Keratinocyte (primary cell): ENCODE data around the gene ABL1. TPM values are rescaled to one million over a fixed set of nuclear protein-coding genes. Genes with fewer than 3 reads are reported as not detected.
A peak's percentile ranks its signal among the peaks of the same experiment; 100 is the strongest.

Source experiments
- DNase-seq: peaks from one replicate; pipeline ENCODE4 v3.0.0-alpha.2; 2011; ENCODE audit warnings: low read depth, missing footprints, low spot score
- FAIRE-seq: peaks from 2 replicates; lab custom pipeline; 2011; peaks lifted over from hg19 to GRCh38; lab: Jason Lieb, UNC
- H2AFZ ChIP-seq: 2 replicates; pipeline ENCODE4 v1.6.0; 2012; ENCODE audit warnings: low read length, control low read depth, inconsistent platforms; ENCODE audit not compliant: control insufficient read depth
- H3K27ac ChIP-seq: 2 replicates; pipeline ENCODE4 v1.5.1; 2011; ENCODE audit warnings: low read length; ENCODE audit not compliant: control insufficient read depth, insufficient read depth
- H3K27me3 ChIP-seq: 3 replicates; pipeline ENCODE4 v1.6.0; 2011; ENCODE audit warnings: low read length; ENCODE audit not compliant: control insufficient read depth, insufficient read depth; ENCODE audit errors: extremely low read depth
- H3K36me3 ChIP-seq, 2 experiments: 2 replicates in 1 of 2; 3 replicates in 1 of 2; pipeline ENCODE4 v1.5.1; 2011; ENCODE audit warnings: low read length in 2 of 2, mild to moderate bottlenecking in 1 of 2; ENCODE audit not compliant: control insufficient read depth in 2 of 2, insufficient read depth in 2 of 2; ENCODE audit errors: extremely low read depth in 1 of 2
- H3K4me1 ChIP-seq: 3 replicates; pipeline ENCODE4 v1.5.1; 2011; ENCODE audit warnings: low read length; ENCODE audit not compliant: control insufficient read depth, insufficient read depth; ENCODE audit errors: extremely low read depth
- H3K4me2 ChIP-seq: 3 replicates; pipeline ENCODE4 v1.6.0; 2011; ENCODE audit warnings: low read depth, low read length; ENCODE audit not compliant: control insufficient read depth, insufficient read depth; ENCODE audit errors: extremely low read depth
- H3K4me3 ChIP-seq, 3 experiments: fragments of 200-600 bp in 1 of 3; sonication (generic) in 1 of 3; 2 replicates in 2 of 3; 3 replicates in 1 of 3; pipeline ENCODE4 v1.5.1; 2011 to 2016; ENCODE audit warnings: low read length in 3 of 3, mild to moderate bottlenecking in 3 of 3, control low read depth in 2 of 3, inconsistent platforms in 1 of 3, low read depth in 1 of 3, mixed read lengths in 1 of 3, mixed run types in 1 of 3, moderate library complexity in 1 of 3; ENCODE audit not compliant: control insufficient read depth in 2 of 3, insufficient read depth in 2 of 3; ENCODE audit errors: extremely low read depth in 1 of 3
- H3K79me2 ChIP-seq: 2 replicates; pipeline ENCODE4 v1.6.0; 2012; ENCODE audit warnings: low read length; ENCODE audit not compliant: control insufficient read depth, insufficient read depth
- H3K9ac ChIP-seq: 3 replicates; pipeline ENCODE4 v1.6.0; 2011; ENCODE audit warnings: low read length; ENCODE audit not compliant: control insufficient read depth, insufficient read depth; ENCODE audit errors: extremely low read depth
- H3K9me1 ChIP-seq: 3 replicates; pipeline ENCODE4 v1.6.0; 2011; ENCODE audit warnings: low read length; ENCODE audit not compliant: control insufficient read depth, insufficient read depth; ENCODE audit errors: extremely low read depth
- H3K9me3 ChIP-seq: 2 replicates; pipeline ENCODE4 v1.5.1; 2012; ENCODE audit warnings: low read depth, low read length; ENCODE audit not compliant: control insufficient read depth
- H4K20me1 ChIP-seq: 3 replicates; pipeline ENCODE4 v1.6.0; 2011; ENCODE audit warnings: low read length; ENCODE audit not compliant: control insufficient read depth, insufficient read depth; ENCODE audit errors: extremely low read depth
- EZH2 ChIP-seq: IDR thresholded peaks from one replicate; pipeline ENCODE4 v1.6.1; 2012; ENCODE audit warnings: inconsistent platforms, mild to moderate bottlenecking, low read length, moderate library complexity
- dilution Hi-C: fragments of 300-500 bp; cut with MboI; formaldehyde crosslinking; loops from one replicate; pipeline ENCODE4 v1.7.0; 2020; ENCODE audit warnings: low sequenced_read_pairs; ENCODE audit not compliant: extremely low pct_ligation_motif_present
- polyA plus RNA-seq, 5 experiments: library from polyadenylated mRNA; depleted of rRNA in 3 of 5; stranded (reverse) in 3 of 5; stranded (forward) in 1 of 5; unstranded in 1 of 5; fragments of >200 nt; gene quantifications; 1 replicate in 1 of 5; 2 replicates in 3 of 5; 3 replicates in 1 of 5; pipeline versions ENCODE4 v1.2.1 to v1.2.3, GENCODE V29; 2011 to 2012; ENCODE audit warnings: missing spikeins in 2 of 5, low read depth in 1 of 5, low replicate concordance in 1 of 5
- TF ChIP-seq, protein P1 (sequence below), 3 experiments: IDR thresholded peaks in 1 of 3; conservative IDR thresholded peaks in 1 of 3; optimal IDR thresholded peaks in 1 of 3; 2 replicates in 2 of 3; 3 replicates in 1 of 3; pipeline versions ENCODE3 to v1.5.1; 2011; ENCODE audit warnings: low read length in 3 of 3, mild to moderate bottlenecking in 3 of 3, moderate library complexity in 2 of 3, control low read depth in 1 of 3, inconsistent platforms in 1 of 3; ENCODE audit not compliant: insufficient read depth in 2 of 3; ENCODE audit errors: extremely low read depth in 1 of 3

The ABL1 gene
- polyA plus RNA-seq, 1 donor (not counting 4 experiments of a cell fraction or from before 2014, with no cell fraction given), result 17.0 TPM

DNA sequence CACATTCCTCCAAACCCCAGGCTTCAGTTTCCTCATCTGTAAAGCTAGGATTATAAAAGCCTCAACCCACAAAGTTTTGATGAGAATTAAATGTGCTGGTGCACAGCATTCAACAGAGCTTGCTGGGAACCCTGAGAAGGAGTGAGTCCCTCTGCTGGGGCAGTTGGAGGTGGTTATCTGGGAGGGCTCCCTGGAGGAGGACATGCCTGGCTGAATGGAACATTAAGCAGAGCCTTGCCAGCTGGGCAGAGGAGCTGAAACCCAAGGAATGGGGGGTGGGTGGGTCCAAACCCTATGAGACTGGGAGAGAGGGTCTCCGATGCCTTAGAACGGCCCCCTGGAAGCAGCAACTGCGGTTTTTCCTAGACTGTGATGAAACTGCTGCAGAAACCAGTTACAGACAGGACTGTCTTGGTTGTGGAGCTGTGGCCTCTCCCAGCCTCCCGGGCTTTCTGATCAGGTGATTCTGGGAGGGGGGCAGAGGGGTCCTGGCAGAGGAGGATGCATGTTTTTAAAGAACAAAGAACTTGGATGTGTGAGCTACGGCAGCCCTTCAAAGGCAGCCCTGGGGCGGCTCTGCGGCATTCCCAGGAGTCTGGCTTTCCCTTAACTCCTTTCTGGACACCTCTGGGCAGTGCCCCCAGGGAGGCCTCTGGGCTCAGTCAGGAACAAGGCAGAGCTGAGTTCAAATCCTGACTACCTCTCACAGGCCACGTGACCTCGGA is 83.2 kb downstream of the ABL1 start:
- H3K9me1 ChIP-seq, result no peaks in the 10 kb centered on the region
- no peak for FAIRE-seq

DNA sequence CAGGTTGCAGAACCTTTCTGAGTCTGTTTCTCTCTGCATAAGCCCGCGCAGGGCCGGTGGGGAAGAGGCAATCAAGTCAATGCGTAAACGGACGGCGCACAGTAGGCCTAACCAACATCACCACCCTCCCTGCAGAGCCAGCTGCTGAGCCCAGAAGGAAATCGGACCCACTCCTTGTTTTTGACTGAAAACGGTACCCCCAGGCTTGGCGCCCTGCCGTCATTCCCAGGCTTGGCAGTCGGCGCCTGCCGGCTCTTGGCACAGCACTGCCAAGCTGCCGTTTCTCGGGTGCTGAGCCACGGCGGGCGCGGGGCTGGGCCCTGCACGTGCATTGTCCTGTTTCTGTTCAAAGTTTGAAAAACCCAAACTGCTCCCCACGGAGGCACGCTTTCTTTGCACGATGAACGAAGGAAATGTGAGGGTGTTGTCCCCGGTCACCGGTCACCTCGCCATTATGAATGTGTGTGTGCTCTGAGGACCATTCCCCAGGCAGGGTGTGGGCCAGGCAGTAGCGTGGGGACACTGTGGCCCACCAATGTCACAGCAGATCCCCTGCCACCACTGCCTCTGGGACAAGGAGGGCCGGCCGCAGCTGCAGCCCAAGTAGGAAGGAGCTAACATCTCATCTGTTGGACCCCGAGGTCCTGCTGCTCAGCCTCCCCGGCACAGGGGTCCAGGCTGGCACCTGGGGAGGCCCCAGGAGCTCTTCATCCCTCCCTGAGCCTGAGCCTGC is 83.9 kb downstream of the ABL1 start:
- Histone ChIP-seq H3K4me3 (no peak overlapping the region), H3K27me3 (peaks cover 79% of the 10 kb centered on the region), H3K79me2 (no peaks in the 10 kb centered on the region), H3K27ac (no peak overlapping the region), H3K9me3 (no peaks in the 10 kb centered on the region), H2AFZ (no peak overlapping the region), H3K9me1 (no peaks in the 10 kb centered on the region), H3K36me3 (no peaks in the 10 kb centered on the region), H3K4me2 (no peak overlapping the region), H3K9ac (no peak overlapping the region), H4K20me1 (no peaks in the 10 kb centered on the region), H3K4me1 (no peaks in the 10 kb centered on the region)
- FAIRE-seq, result no peak
- TF ChIP-seq, protein P1, sequence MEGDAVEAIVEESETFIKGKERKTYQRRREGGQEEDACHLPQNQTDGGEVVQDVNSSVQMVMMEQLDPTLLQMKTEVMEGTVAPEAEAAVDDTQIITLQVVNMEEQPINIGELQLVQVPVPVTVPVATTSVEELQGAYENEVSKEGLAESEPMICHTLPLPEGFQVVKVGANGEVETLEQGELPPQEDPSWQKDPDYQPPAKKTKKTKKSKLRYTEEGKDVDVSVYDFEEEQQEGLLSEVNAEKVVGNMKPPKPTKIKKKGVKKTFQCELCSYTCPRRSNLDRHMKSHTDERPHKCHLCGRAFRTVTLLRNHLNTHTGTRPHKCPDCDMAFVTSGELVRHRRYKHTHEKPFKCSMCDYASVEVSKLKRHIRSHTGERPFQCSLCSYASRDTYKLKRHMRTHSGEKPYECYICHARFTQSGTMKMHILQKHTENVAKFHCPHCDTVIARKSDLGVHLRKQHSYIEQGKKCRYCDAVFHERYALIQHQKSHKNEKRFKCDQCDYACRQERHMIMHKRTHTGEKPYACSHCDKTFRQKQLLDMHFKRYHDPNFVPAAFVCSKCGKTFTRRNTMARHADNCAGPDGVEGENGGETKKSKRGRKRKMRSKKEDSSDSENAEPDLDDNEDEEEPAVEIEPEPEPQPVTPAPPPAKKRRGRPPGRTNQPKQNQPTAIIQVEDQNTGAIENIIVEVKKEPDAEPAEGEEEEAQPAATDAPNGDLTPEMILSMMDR (optimal IDR thresholded peaks at IDR 0.05 in 1 of 3, IDR thresholded peaks at IDR 0.05 in 1 of 3, conservative IDR thresholded peaks at IDR 0.05 in 1 of 3; ENCODE audit: extremely low read depth in 1 of 3, insufficient read depth in 2 of 3, low read length in 3 of 3), result no peak
- peak; percentile 89 for TF ChIP-seq EZH2
- no peak for DNase-seq
- dilution Hi-C loops, result no loop called here

More for the DNA sequence above, 83.2 kb downstream of the ABL1 start:
- no peak for DNase-seq
- dilution Hi-C loops, result no loop called here
- H3K9me3 ChIP-seq, result no peaks in the 10 kb centered on the region
- H3K4me1 ChIP-seq, result peaks cover 3% of the 10 kb centered on the region
- peaks cover 79% of the 10 kb centered on the region for H3K27me3 ChIP-seq
- H3K79me2 ChIP-seq, result no peaks in the 10 kb centered on the region
- H4K20me1 ChIP-seq, result no peaks in the 10 kb centered on the region
- H3K9ac ChIP-seq, result no peak overlapping the region
- no peak overlapping the region for H3K4me3 ChIP-seq
- no peak overlapping the region for H3K27ac ChIP-seq
- no peak for TF ChIP-seq EZH2
- TF ChIP-seq, protein P1 (optimal IDR thresholded peaks at IDR 0.05 in 1 of 3, IDR thresholded peaks at IDR 0.05 in 1 of 3, conservative IDR thresholded peaks at IDR 0.05 in 1 of 3; ENCODE audit: extremely low read depth in 1 of 3, insufficient read depth in 2 of 3, low read length in 3 of 3), result no peak
- H2AFZ ChIP-seq, result no peak overlapping the region
- no peak overlapping the region for H3K4me2 ChIP-seq
- H3K36me3 ChIP-seq, result no peaks in the 10 kb centered on the region
